GM12878 (cell line): ENCODE measurements around the gene DDX51. TPM values are rescaled to one million over a fixed set of nuclear protein-coding genes. Genes with fewer than 3 reads are reported as not detected.

Source experiments
- CEBPB ChIP-seq, 2 experiments: fragments of 150-350 bp in 1 of 2; IDR thresholded peaks; 2 replicates each; pipeline ENCODE4 v1.6.1; 2012 to 2014; ENCODE audit warnings: low read depth in 2 of 2, low read length in 2 of 2, borderline replicate concordance in 1 of 2, inconsistent platforms in 1 of 2
- EED ChIP-seq: sonication (generic); IDR thresholded peaks from 2 replicates; pipeline ENCODE4 v1.6.1; 2016; ENCODE audit warnings: antibody characterized with exemption, low read depth
- JUND ChIP-seq: IDR thresholded peaks from 2 replicates; pipeline ENCODE4 v1.6.1; 2012; ENCODE audit warnings: low read depth, mild to moderate bottlenecking, low read length, improper control_type of control experiment, moderate library complexity
- NRF1 ChIP-seq: conservative IDR thresholded peaks from 2 replicates; pipeline ENCODE4 v1.6.1; 2011; ENCODE audit warnings: mild to moderate bottlenecking, low read depth, low read length, improper control_type of control experiment
- POLR2AphosphoS5 ChIP-seq: IDR thresholded peaks from 2 replicates; pipeline ENCODE4 v1.6.1; 2011; ENCODE audit warnings: mild to moderate bottlenecking, low read length, inconsistent platforms
- RAD51 ChIP-seq: fragments of 450-650 bp; IDR thresholded peaks from 2 replicates; pipeline ENCODE4 v1.6.1; 2016; ENCODE audit warnings: moderate library complexity, mild to moderate bottlenecking, inconsistent platforms
- SIX5 ChIP-seq: IDR thresholded peaks from 2 replicates; pipeline ENCODE4 v1.6.1; 2011; ENCODE audit warnings: mild to moderate bottlenecking, low read depth, low read length, moderate library complexity; ENCODE audit not compliant: severe bottlenecking
- polyA plus RNA-seq, 11 experiments: library from polyadenylated mRNA; depleted of rRNA in 4 of 11; unstranded in 6 of 11; stranded (reverse) in 5 of 11; fragments of >200 nt; fragmentation: Nextera tagmentation in 4 of 11; fragmentation: Illumina TruSeq in 1 of 11; extraction: Ambion mirVana in 4 of 11; extraction: Trizol in 1 of 11; gene quantifications; 1 replicate in 1 of 11; 2 replicates in 10 of 11; pipeline versions ENCODE4 v1.2.1 to v1.2.3, GENCODE V29; 2011 to 2016; ENCODE audit warnings: inconsistent platforms in 2 of 11, missing spikeins in 2 of 11, low read depth in 1 of 11
- total RNA-seq, 4 experiments: library from RNA; depleted of rRNA in 3 of 4; stranded (reverse); fragments of >200 nt in 3 of 4; fragmentation: Illumina TruSeq in 1 of 4; extraction: Trizol in 1 of 4; gene quantifications; 2 replicates each; pipeline versions ENCODE4 v1.2.1 to v1.2.3, GENCODE V29; 2013 to 2021
- TF ChIP-seq, protein P1 (sequence below): IDR thresholded peaks from 2 replicates; pipeline ENCODE4 v1.6.1; 2012; ENCODE audit warnings: improper control_type of control experiment, low read depth, low read length; ENCODE audit not compliant: insufficient replicate concordance

DDX51 gene
- total and polyA plus RNA-seq, 10 of the 15 experiments (the other 5 are each of a cell fraction or from before 2014, with no cell fraction given) = 0.97 to 29.1 (median 9.8) TPM

- TF ChIP-seq, protein P1, sequence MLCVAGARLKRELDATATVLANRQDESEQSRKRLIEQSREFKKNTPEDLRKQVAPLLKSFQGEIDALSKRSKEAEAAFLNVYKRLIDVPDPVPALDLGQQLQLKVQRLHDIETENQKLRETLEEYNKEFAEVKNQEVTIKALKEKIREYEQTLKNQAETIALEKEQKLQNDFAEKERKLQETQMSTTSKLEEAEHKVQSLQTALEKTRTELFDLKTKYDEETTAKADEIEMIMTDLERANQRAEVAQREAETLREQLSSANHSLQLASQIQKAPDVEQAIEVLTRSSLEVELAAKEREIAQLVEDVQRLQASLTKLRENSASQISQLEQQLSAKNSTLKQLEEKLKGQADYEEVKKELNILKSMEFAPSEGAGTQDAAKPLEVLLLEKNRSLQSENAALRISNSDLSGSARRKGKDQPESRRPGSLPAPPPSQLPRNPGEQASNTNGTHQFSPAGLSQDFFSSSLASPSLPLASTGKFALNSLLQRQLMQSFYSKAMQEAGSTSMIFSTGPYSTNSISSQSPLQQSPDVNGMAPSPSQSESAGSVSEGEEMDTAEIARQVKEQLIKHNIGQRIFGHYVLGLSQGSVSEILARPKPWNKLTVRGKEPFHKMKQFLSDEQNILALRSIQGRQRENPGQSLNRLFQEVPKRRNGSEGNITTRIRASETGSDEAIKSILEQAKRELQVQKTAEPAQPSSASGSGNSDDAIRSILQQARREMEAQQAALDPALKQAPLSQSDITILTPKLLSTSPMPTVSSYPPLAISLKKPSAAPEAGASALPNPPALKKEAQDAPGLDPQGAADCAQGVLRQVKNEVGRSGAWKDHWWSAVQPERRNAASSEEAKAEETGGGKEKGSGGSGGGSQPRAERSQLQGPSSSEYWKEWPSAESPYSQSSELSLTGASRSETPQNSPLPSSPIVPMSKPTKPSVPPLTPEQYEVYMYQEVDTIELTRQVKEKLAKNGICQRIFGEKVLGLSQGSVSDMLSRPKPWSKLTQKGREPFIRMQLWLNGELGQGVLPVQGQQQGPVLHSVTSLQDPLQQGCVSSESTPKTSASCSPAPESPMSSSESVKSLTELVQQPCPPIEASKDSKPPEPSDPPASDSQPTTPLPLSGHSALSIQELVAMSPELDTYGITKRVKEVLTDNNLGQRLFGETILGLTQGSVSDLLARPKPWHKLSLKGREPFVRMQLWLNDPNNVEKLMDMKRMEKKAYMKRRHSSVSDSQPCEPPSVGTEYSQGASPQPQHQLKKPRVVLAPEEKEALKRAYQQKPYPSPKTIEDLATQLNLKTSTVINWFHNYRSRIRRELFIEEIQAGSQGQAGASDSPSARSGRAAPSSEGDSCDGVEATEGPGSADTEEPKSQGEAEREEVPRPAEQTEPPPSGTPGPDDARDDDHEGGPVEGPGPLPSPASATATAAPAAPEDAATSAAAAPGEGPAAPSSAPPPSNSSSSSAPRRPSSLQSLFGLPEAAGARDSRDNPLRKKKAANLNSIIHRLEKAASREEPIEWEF = no peak
- TF ChIP-seq POLR2AphosphoS5 = no peak
- no peak for TF ChIP-seq CEBPB (IDR thresholded peaks at IDR 0.05; ENCODE audit: borderline replicate concordance in 1 of 2, low read depth in 2 of 2, low read length in 2 of 2)
- no peak for TF ChIP-seq SIX5
- no peak for TF ChIP-seq JUND
- no peak for TF ChIP-seq NRF1
- TF ChIP-seq EED = no peak
- no peak for TF ChIP-seq RAD51
Observed at GRCh38 chr12:132163041-132163910, 19.2 kb upstream of the DDX51 start (continued).
